Activated CD4-positive, alpha-beta memory T cell treated with anti-CD3 and anti-CD28 coated beads for 36 hours (primary cell): Measurements from ENCODE around the gene GNAQ. TPM values are rescaled to one million over a fixed set of nuclear protein-coding genes. Genes with fewer than 3 reads are reported as not detected.
A peak's percentile ranks its signal among the peaks of the same experiment; 100 is the strongest.

Experiments
- CTCF ChIA-PET: fragments of 350-600 bp; sonication (Branson Sonifier 250); formaldehyde crosslinking; loops from one replicate; lab custom pipeline; 2021; ENCODE audit warnings: antibody characterized with exemption, inconsistent platforms; lab: Charles Lee
- POLR2A ChIA-PET: fragments of 350-600 bp; sonication (Branson Sonifier 250); formaldehyde crosslinking; loops from one replicate; lab custom pipeline; 2021; ENCODE audit warnings: antibody characterized with exemption; lab: Charles Lee
- DNase-seq: peaks from one replicate; pipeline ENCODE4 v3.0.0-alpha.2; 2020
- H3K27ac Mint-ChIP-seq: one replicate; pipeline ENCODE4 v1.8.0; 2021; ENCODE audit warnings: mixed read lengths
- H3K27me3 Mint-ChIP-seq: one replicate; pipeline ENCODE4 v1.8.0; 2021; ENCODE audit warnings: mixed read lengths
- H3K36me3 Mint-ChIP-seq: one replicate; pipeline ENCODE4 v1.8.0; 2021; ENCODE audit warnings: mixed read lengths
- H3K4me1 Mint-ChIP-seq: one replicate; pipeline ENCODE4 v1.8.0; 2021; ENCODE audit warnings: low read depth, mixed read lengths
- H3K4me3 Mint-ChIP-seq: one replicate; pipeline ENCODE4 v1.8.0; 2021; ENCODE audit warnings: mild to moderate bottlenecking, mixed read lengths
- H3K9me3 Mint-ChIP-seq: one replicate; pipeline ENCODE4 v1.8.0; 2021; ENCODE audit warnings: mixed read lengths
- intact Hi-C: fragments of 100-400 bp; cut with micrococcal nuclease; formaldehyde crosslinking; loops from one replicate; pipeline ENCODE4 v1.15.1; 2023
- total RNA-seq, 2 experiments: library from RNA; stranded (reverse); gene quantifications; one replicate each; pipeline ENCODE4 v1.2.3, GENCODE V29; 2021

GNAQ gene
- total RNA-seq, 2 experiments from 2014 or later = 25.9 to 26.1 TPM

DNA sequence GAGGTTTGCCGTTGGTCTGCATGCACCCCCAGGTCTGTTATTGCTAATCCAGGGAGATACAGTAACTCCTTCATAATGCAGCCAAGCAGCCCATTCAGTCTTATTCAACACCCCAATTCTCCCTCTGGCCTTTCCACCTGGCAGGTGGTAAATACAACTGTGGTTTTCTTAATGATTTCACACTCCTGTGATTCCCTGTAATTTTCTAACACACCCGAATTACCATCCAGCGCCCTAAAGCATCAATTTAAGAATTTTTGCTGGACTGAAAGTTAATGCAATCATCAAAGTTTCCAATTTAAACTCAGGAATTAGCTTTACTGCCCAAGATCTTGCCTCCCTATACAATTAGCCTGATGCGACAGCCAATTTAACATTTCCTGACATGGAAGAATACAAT, 62.5 kb downstream of the GNAQ start:
- Mint-ChIP-seq H3K9me3 (no peaks in the 10 kb centered on the region), H3K27me3 (no peaks in the 10 kb centered on the region), H3K36me3 (peaks cover 6% of the 10 kb centered on the region), H3K4me3 (no peak overlapping the region), H3K27ac (no peak overlapping the region), H3K4me1 (peaks cover 47% of the 10 kb centered on the region)
- POLR2A ChIA-PET = no interaction called here
- no peak for DNase-seq
- CTCF ChIA-PET = no interaction called here
- intact Hi-C loops = no loop called here

DNA sequence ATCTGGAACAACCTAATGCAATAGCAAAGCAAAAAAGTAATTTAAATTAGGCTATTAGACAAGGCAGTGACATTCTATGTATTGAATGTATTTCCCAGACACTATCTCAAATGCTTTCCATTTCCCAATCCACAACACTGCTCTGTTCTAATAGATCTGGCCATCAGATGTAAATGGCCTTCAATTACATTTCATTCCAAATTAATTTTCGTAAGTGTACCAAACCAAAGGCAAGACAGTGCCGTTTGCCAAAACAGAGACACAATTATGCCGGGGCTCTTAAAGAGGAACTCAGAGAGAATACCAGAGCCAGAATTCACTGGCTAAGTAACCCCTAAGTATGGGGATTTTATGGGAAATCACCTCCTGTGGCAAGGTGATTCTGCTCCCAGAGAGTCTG, 63.1 kb downstream of the GNAQ start:
- Mint-ChIP-seq H3K36me3 (peaks cover 6% of the 10 kb centered on the region), H3K27ac (no peak overlapping the region), H3K4me3 (no peak overlapping the region), H3K9me3 (no peaks in the 10 kb centered on the region), H3K4me1 (peaks cover 48% of the 10 kb centered on the region), H3K27me3 (no peaks in the 10 kb centered on the region)
- CTCF ChIA-PET = no interaction called here
- DNase-seq = no peak
- POLR2A ChIA-PET = no interaction called here
- intact Hi-C loops = no loop called here

DNA sequence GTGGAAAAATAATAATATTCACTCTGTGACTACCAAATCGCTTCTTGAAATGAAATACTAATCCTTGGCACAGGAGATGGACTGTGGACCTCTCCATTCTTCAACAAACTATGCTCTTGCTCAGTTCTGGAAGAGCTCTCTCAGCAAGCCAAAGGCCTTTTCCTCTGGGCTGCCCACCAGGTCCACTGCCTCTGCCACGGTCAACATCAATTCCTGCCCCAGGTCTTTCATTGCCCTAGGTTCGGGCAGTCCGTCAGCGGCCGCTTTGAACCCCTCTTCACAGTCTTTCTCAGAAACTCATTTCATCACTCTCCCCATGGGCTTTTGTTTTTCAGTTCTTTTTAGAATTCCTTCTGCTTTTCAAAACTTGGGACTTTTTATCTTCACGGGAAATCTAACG, 64.9 kb downstream of the GNAQ start:
- CTCF ChIA-PET = no interaction called here
- H3K27me3 Mint-ChIP-seq = no peaks in the 10 kb centered on the region
- H3K4me1 Mint-ChIP-seq = peaks cover 60% of the 10 kb centered on the region

DNA sequence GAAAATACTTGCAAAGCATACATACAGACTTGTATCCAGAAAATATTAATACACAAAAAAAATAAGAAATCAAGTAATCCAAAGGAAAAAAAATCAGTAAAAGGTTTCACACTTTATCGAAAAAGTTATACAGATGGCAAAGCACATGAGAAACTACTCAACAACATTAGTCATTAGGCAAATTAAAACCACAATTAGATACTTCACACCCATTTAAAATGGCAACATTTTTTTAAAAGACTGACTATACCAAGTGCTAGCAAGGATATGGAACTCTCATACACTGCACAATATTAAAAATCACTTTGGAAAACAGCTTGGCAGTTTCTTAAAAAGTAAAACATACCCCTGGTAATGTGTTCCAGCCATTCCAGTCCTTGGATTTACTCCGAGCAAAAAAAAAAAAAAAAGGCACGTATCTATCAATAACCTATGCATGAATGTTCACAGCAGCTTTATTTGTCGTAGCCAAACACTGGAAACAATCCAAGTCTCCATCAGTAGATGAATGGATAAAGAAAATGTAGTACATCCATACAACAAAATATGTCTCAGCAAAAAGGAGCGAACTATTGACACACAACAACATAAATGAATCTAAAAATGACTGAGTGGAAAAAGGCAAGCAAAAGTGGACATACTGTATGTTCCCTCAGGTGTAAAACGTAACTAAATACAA, 66.0 kb downstream of the GNAQ start:
- ChIA-PET POLR2A (no interaction called here), CTCF (no interaction called here)
- intact Hi-C loops = no loop called here
- H3K27ac Mint-ChIP-seq = no peak overlapping the region
- H3K9me3 Mint-ChIP-seq = no peaks in the 10 kb centered on the region
- H3K36me3 Mint-ChIP-seq = peaks cover 6% of the 10 kb centered on the region
- no peak overlapping the region for H3K4me3 Mint-ChIP-seq
- no peak for DNase-seq
- peaks cover 61% of the 10 kb centered on the region for H3K4me1 Mint-ChIP-seq
- H3K27me3 Mint-ChIP-seq = no peaks in the 10 kb centered on the region

More for the DNA sequence above, 64.9 kb downstream of the GNAQ start:
- no peak overlapping the region for H3K4me3 Mint-ChIP-seq
- H3K36me3 Mint-ChIP-seq = peaks cover 6% of the 10 kb centered on the region
- DNase-seq = no peak
- no peaks in the 10 kb centered on the region for H3K9me3 Mint-ChIP-seq
- H3K27ac Mint-ChIP-seq = no peak overlapping the region
- POLR2A ChIA-PET = no interaction called here
- intact Hi-C loops = no loop called here

DNA sequence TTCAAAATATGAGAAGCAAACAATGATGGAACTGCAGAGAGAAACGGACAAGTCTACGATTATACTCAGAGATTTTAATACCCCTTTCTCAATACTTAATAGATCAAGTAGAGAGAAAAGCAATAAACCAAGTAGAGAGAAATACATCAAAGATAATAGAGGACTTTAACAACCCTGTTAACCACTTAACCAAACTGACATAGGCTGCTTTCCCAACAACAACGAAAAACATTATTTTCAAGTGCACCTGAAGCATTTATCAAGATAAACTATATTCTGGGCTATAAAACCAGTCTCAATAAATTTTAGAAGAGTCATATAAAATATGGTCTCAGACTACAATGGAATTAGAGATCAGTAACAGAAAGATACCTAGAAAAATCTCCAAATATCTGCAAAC, 67.4 kb downstream of the GNAQ start:
- POLR2A ChIA-PET = no interaction called here
- H3K4me1 Mint-ChIP-seq = peaks cover 57% of the 10 kb centered on the region
- DNase-seq = no peak
- no peak overlapping the region for H3K27ac Mint-ChIP-seq
- CTCF ChIA-PET = no interaction called here
- H3K9me3 Mint-ChIP-seq = no peaks in the 10 kb centered on the region
- H3K4me3 Mint-ChIP-seq = no peak overlapping the region
- intact Hi-C loops = no loop called here
- peaks cover 4% of the 10 kb centered on the region for H3K36me3 Mint-ChIP-seq
- H3K27me3 Mint-ChIP-seq = no peaks in the 10 kb centered on the region

DNA sequence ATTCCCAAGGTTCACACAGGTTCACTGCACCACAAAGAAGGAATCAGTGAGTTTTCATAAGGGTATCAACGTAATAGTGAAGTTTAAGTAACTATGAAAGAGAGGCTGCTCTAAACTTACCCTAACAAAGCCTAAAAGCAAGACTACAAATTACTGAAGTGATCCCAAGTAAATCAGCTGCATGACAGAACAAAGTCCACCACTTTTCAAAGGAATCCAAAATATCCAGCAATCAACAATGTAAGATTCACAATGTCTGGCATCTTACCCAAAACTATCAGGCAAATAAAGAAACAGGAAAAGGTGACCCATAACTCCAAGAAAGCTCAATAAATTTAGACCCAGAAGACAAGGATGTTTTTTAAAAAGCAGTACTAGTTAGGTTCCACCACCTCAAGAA, 70.1 kb downstream of the GNAQ start:
- no peak overlapping the region for H3K4me3 Mint-ChIP-seq
- no peak overlapping the region for H3K27ac Mint-ChIP-seq
- ChIA-PET POLR2A (interaction anchor here (0.7 kb wide), 1 partner anchor 45 kb away, joined by 3 read pairs; no protein-coding TSS in a partner anchor), CTCF (interaction anchor here (0.6 kb wide), 1 partner anchor 10 kb away, joined by 3 read pairs; no protein-coding TSS in a partner anchor)
- no peaks in the 10 kb centered on the region for H3K9me3 Mint-ChIP-seq
- no peaks in the 10 kb centered on the region for H3K27me3 Mint-ChIP-seq
- H3K36me3 Mint-ChIP-seq = no peaks in the 10 kb centered on the region
- DNase-seq = no peak
- intact Hi-C loops = no loop called here
- peaks cover 56% of the 10 kb centered on the region for H3K4me1 Mint-ChIP-seq

DNA sequence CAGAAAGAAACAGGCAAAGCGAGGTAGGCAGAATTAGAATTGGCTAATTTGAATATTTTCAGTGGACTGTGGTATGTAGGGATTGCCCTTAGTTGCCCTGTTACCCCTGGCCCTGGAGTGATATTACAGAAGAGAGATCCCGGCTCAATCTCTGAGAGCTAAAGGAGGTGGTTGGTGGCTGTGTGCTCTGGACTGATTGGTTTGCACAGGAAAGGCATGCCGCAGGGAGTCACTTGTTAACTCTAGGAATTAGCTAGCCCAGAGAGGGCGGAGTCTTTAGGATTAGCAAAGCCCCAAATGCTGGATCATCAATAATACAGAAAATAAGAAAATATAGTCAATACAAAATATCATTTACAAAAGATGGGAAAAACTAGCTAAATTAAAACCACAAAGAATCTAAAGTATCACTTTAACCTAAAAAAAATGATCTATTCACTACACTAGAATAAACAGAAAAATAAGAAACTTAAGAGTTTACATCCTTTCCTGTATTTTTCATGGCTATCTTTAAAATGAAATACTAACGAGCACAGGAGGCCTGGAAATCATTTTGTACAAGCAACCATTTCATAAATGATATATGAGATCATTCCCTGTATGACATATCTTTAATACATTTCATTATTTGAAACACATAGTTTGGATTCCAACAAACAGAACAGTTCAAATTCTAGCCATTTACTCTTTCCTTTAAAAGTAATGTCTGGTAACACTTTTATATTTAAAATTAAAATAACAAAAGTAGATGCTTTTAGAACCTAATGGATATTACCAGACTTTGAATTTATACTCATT, 71.1 kb downstream of the GNAQ start:
- Mint-ChIP-seq H3K27me3 (no peaks in the 10 kb centered on the region), H3K4me3 (no peak overlapping the region), H3K9me3 (no peaks in the 10 kb centered on the region), H3K36me3 (no peaks in the 10 kb centered on the region), H3K4me1 (peaks cover 48% of the 10 kb centered on the region), H3K27ac (no peak overlapping the region)
- no peak for DNase-seq
- intact Hi-C loops = no loop called here
- ChIA-PET CTCF (interaction anchor here (1.0 kb wide), 1 partner anchor 16 kb away, joined by 4 read pairs; no protein-coding TSS in a partner anchor), POLR2A (interaction anchor here (0.5 kb wide), 1 partner anchor 234 kb away, joined by 5 read pairs; no protein-coding TSS in a partner anchor)

DNA sequence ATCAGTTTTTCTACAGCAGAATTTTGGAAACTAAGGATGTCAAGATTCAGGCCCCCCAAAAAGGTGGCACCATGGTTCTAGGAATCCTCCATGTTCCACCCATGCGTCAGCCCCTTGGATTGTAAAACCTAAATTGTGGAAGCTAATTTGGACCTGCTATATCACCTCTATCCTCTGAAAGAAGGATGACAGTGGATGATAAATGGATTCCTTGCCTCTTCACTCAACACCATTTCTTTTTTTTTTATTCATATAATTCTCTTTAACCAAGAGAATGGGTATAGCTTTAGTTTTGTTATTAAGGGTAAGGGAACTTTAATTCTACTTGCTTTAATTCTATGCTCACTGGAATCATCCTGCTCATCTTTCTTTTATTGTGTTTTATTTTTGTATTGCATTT, 71.8 kb downstream of the GNAQ start:
- Mint-ChIP-seq H3K9me3 (no peaks in the 10 kb centered on the region), H3K36me3 (no peaks in the 10 kb centered on the region), H3K27me3 (no peaks in the 10 kb centered on the region), H3K27ac (no peak overlapping the region), H3K4me1 (peaks cover 42% of the 10 kb centered on the region), H3K4me3 (no peak overlapping the region)
- ChIA-PET POLR2A (interaction anchor here (0.5 kb wide), 1 partner anchor 233 kb away, joined by 5 read pairs; no protein-coding TSS in a partner anchor), CTCF (no interaction called here)
- no peak for DNase-seq
- intact Hi-C loops = no loop called here

DNA sequence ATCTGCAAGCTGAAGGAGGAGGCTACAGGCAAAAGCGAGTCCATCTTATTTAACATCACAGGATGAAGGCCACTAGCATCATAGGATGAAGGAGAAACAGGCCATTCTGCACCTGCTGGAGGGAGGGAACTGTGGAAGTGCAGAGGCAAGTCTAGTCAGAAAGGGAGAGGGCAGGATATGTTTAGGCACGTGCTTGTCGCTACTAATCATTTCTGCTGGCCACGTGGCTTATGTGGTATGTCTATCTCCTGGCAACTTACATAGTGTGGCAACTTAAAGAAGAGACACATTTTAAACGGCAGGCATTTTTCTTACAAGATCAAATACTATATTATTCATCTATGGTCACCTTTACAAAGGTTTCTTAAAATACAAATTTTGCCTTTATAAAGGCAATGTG, 74.0 kb downstream of the GNAQ start:
- H3K27me3 Mint-ChIP-seq = no peaks in the 10 kb centered on the region
- no peak overlapping the region for H3K27ac Mint-ChIP-seq
- H3K36me3 Mint-ChIP-seq = no peaks in the 10 kb centered on the region
- H3K9me3 Mint-ChIP-seq = no peaks in the 10 kb centered on the region
- POLR2A ChIA-PET = no interaction called here
- H3K4me1 Mint-ChIP-seq = peaks cover 51% of the 10 kb centered on the region
- DNase-seq = peak; percentile 18
- no peak overlapping the region for H3K4me3 Mint-ChIP-seq
- CTCF ChIA-PET = no interaction called here
- intact Hi-C loops = no loop called here

DNA sequence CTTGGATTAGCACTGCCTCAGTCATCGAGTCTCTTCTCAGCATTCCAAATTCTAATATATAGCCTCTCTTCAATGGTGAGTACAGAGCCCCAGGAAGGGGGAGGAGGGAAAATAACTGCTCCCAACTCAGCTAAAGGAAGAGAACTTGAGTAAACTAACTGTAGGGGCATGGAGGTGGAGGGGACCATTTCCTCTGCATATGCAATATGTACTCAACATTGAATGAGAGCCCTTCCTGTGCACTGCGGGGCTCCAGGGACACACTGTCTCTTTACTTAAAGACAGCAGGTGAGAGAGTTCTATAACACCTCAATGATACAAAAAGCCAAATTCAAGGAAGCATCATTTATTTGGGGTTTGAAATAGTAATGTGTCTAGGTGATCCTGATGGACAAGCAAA, 75.1 kb downstream of the GNAQ start:
- H3K36me3 Mint-ChIP-seq = peaks cover 2% of the 10 kb centered on the region
- no peak overlapping the region for H3K27ac Mint-ChIP-seq
- ChIA-PET POLR2A (no interaction called here), CTCF (interaction anchor here (1.0 kb wide), 1 partner anchor 21 kb away, joined by 3 read pairs; no protein-coding TSS in a partner anchor)
- H3K4me3 Mint-ChIP-seq = no peak overlapping the region
- intact Hi-C loops = no loop called here
- peaks cover 46% of the 10 kb centered on the region for H3K4me1 Mint-ChIP-seq
- no peaks in the 10 kb centered on the region for H3K9me3 Mint-ChIP-seq
- no peak for DNase-seq
- no peaks in the 10 kb centered on the region for H3K27me3 Mint-ChIP-seq

DNA sequence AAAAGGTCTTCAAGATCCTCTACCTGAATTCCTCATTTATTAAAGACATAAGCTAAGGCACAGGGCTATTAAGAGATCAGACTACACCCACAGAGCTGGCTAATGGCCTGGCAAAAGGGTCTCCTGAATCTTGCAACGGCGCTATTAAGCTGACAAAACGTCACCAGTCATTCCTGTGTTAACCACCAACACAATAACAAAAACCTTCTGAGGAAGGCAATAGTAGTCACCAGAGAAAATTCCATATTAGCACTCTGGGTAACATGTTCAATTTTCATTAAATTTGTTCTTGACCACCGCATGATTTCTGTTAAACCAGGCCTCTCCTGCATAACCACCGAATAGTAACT, 77.0 kb downstream of the GNAQ start:
- intact Hi-C loops = no loop called here
- H3K27me3 Mint-ChIP-seq = no peaks in the 10 kb centered on the region
- ChIA-PET POLR2A (no interaction called here), CTCF (interaction anchor here (1.1 to 1.3 kb wide), 2 partner anchors 22 to 80 kb away, joined by 3 to 4 read pairs; no protein-coding TSS in a partner anchor)
- H3K4me3 Mint-ChIP-seq = no peak overlapping the region
- peaks cover 46% of the 10 kb centered on the region for H3K4me1 Mint-ChIP-seq
- no peak overlapping the region for H3K27ac Mint-ChIP-seq
- no peak for DNase-seq
- H3K9me3 Mint-ChIP-seq = no peaks in the 10 kb centered on the region
- peaks cover 2% of the 10 kb centered on the region for H3K36me3 Mint-ChIP-seq

DNA sequence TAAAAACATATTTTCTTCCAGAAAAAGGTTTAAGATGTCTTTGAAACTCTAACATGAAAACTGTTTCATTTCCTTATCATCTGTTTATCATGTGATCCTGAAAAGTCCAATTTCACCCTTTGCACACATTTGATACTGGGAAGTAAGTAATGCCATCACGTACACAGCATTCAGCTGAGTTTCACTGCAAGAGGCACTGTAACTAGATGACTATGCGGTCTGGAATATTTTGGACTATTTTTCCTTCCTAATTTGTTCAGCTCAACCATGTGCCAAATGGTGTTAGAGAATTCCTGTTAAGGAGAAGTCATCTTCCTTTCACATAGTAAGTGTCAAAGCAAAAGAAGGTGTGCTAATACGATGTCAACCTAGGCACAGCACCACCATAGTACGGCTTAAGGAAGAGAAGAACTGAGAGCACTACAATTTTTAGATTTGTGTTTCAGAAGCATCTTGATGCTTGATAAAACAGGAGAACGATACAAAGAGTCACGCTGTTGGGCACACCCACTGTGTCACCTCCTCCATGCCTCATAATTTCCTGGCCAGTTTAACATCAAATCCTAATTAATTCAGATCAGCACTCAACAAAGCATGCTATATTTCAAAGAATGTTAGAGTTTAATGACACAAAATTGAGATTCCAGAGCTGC, 77.5 kb downstream of the GNAQ start:
- no peaks in the 10 kb centered on the region for H3K9me3 Mint-ChIP-seq
- DNase-seq = no peak
- POLR2A ChIA-PET = no interaction called here
- intact Hi-C loops = no loop called here
- H3K27ac Mint-ChIP-seq = no peak overlapping the region
- H3K4me1 Mint-ChIP-seq = peaks cover 48% of the 10 kb centered on the region
- no peak overlapping the region for H3K4me3 Mint-ChIP-seq
- no peaks in the 10 kb centered on the region for H3K27me3 Mint-ChIP-seq
- CTCF ChIA-PET = interaction anchor here (1.1 to 1.3 kb wide), 2 partner anchors 23 to 81 kb away, joined by 3 to 4 read pairs; no protein-coding TSS in a partner anchor
- peaks cover 2% of the 10 kb centered on the region for H3K36me3 Mint-ChIP-seq
